GM18520 (cell line): ENCODE data around the gene ARL10.
"Not testable (repeated sequence)": the region's sequence is repeated elsewhere in the genome, so short reads cannot be mapped to it uniquely, and the experiment has no call there.

Source experiments
- ATAC-seq: cut with Tn5 transposase; IDR thresholded peaks from one replicate; pipeline ENCODE4 v1.9.1; 2021; ENCODE audit not compliant: unreplicated experiment

ARL10 gene

DNA sequence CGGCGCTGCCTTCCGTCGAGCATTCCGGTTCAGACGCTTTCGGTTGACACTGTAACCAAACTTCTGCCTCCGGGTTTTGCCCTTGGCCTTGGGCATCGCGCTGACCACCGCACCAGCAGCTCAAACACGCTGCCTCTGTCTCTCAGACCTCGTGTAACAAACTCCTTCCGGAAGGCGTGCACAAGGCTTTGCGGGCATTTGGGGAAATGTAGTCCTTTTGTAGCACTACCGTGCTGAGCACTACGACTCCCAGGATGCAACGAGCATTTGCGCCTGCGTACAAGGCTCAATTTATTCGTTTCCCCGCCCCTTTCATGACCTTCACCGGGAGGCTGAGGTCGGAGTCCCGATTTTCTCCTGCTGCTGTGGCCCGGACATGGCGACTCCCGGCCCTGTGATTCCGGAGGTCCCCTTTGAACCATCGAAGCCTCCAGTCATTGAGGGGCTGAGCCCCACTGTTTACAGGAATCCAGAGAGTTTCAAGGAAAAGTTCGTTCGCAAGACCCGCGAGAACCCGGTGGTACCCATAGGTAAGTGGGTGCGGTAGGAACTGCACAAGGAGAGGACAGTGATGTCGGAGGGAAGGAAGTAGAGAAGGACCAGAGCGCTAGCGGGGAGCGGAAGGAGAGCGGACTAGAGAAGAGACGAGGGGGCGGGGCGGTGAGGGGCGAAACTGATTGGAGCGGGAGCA lies 23.3 kb downstream of the ARL10 start, which contains the start of the genes HIGD2A and NOP16:
Gene HIGD2A, plus strand, starts transcription at position 308 of the 691 bp plus-strand sequence. Its CDS starts 69 bp downstream, at position 377.
Gene NOP16, minus strand, starts transcription at position 155 of the 691 bp plus-strand sequence. Its CDS starts 59 bp downstream, at position 96.
- peak; percentile 87 for ATAC-seq

DNA sequence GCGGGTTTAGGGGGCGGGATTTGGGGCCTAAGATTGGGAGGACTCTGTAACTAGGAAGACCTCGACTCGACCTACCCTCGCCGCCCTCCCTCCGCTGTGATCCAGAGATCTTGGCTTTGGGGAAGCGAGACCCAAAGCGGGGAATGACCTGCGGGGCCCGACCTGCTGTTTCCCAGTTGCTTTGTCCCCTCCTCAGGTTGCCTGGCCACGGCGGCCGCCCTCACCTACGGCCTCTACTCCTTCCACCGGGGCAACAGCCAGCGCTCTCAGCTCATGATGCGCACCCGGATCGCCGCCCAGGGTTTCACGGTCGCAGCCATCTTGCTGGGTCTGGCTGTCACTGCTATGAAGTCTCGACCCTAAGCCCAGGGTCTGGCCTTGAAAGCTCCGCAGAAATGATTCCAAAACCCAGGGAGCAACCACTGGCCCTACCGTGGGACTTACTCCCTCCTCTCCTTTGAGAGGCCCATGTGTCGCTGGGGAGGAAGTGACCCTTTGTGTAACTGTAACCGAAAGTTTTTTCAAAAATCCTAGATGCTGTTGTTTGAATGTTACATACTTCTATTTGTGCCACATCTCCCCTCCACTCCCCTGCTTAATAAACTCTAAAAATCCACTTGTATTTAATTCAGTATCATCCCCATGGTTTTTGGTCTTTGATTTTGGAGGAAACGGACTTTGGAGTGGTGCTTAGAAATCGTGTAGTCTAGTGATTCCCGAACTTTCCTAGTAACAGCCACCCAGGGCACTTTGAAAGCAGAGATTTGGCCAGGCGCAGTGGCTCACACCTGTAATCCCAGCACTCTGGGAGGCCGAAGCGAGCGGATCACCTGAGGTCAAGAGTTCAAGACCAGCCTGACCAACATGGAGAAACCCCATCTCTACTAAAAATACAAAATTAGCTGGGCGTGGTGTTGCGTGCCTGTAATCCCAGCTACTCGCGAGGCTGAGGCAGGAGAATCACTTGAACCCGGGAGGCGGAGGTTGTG lies 24.1 kb downstream of the ARL10 start:
- no peak for ATAC-seq

DNA sequence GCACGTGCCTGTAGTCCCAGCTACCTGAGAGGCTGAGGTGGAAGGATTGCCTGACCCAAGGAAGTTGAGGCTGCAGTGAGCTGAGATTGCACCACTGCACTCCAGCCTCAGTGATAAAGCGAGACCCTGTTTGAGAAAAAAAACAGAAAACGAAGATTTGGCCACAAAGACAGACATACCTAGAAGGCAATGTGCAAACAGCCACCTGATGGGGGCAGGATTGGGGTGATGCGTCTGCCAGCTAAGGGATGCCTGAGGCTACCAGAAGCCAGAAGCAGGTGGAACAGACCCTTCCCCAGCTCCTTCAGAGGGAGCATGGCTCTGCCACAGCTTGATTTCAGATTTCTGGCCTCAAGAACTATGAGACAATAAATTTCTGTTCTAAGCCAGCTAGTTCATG lies 26.2 kb downstream of the ARL10 start:
- no peak for ATAC-seq

DNA sequence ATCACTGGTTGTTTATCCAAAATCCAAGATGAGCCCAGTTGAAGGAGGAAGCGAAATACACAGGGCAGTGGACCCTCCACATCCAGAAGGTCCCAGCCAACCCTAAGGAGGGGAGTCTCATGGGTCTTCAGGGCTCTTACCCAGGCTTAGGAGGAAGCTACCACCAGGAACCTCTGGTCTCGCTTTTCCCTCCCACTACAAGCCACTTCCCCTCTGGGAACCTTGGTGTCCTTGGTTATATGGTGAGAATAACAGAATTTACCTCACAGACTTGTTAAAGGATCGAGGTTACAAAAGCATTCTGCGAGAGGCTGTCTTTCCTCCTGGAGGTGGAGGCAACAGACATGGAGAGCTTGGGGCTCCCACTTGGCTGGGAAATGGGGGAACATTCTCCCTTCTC lies 26.7 kb downstream of the ARL10 start:
- ATAC-seq = no peak

DNA sequence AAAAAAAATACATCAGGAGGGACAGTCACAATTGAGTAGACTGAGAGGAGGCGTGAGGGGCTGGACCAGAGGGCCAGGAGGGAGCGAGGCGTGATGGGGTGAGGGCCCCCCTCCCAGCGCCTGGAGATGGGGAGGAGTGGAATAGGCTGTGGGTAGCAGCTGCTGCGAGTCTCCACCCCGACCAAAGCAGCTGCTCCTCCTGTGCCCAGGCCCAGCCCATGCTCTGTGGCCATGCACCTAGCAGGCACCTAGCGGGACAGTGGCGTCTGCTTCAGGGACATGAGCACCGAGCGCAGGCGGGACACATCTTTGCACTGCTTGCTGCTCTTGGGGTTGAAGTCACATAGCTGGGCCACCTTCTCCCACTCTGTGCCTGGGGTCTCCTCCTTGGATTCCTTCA lies 27.2 kb downstream of the ARL10 start:
- ATAC-seq = no peak

DNA sequence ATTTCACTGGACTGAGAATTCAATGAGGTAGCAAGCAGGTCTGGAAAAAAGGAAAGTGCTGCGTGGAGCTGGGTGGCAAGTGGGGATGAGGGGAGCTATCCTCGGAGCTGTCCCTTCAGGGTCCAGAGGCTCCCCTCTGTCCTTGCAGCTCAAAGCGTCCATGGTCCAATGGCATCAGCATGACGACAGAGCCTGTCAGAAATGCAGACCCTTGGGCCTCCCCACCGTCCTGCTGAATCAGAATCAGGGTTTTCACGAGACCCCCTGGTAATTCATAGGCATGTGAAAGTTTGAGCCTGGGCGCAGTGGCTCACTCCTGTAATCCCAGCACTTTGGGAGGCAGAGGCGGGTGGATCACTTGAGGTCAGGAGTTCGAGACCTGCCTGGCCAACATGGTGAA lies 28.8 kb downstream of the ARL10 start:
- ATAC-seq = no peak

DNA sequence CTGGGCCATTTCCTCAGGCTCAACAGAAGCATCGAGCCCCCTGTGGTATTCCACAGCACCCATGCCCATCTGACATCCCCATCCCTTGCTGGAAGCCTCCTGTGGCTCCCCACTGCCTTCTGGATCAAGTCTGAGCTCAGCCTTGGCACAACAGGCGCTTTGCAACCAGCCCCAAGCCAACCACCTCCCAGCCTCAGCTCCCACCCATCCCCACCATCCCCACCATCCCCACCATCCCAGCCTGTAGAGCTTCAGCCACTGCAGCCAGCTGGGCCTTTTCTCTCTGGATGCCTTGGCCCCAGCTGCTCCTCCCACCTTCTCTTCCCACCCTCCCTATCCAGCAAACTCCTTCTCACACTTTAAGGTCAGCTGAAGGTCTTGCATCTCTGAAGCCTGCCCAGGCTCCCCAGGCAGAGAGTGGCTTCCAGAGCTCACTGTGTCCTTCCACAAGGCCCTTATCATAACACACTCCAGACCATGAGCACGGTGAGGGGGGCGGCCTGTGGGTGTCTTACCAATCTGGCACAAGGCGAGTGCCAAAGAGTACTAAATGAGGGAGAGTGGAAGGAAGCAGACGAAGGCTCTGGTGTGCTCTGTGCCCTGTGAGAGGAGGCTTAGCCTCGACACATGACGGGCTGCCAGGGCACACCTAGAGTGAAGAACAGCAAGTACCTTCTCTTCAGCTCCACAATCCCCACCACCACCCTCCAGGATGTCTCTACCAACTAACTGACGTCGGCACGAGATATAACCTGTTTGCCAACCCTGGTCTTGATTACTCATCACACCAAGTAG lies 29.8 kb downstream of the ARL10 start:
- no peak for ATAC-seq

DNA sequence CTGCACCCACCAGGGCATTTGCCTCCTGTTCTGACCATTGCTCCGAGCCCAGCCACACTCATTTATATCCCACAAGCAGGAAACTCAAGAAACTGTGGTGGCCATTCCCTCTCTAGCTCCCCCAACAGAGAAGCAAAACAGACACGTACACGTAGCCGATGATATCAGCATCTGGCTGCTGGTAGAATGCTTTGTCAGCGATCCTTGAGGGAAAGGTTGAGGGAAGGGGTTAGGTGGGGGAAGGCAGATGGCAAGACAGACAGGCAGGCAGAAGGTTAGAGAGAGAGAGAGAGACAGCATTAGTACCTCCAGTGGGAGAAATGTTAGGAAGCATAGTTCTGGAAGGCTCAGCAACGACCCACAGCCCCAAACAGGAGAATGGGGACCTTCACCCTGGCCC lies 31.0 kb downstream of the ARL10 start:
- ATAC-seq = no peak

DNA sequence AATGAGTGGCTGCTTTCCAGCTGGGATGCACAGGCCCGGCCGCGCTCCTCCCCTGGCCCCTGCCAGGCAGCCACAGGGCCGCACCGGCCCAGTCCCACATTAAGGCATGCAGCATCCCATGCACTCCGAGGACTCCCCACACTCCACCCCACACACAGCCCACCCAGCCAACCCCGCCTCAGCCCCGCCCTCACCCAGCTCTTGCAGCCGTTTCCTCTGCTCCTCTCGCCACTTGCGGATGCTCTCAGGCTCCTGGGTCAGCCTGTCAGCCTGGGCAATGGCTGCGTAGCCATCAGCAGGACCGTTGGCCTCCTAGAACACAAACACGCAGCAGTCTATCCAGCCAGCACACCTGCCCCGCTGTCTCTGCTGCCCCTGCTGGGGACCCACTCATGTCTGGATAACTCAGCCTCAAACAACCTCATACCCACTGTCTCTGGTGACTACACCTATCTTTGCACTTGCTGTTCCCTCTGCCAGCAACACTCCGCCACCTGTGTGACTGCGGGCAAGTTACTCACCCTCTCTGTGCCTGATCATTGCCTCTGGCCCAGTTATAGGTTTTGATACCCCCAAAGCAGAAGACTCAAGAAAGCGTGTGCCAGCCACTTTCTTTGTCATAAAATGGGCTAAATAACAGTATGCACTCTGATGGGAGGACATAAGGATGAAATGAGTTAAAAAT lies 32.6 kb downstream of the ARL10 start:
- no peak for ATAC-seq

DNA sequence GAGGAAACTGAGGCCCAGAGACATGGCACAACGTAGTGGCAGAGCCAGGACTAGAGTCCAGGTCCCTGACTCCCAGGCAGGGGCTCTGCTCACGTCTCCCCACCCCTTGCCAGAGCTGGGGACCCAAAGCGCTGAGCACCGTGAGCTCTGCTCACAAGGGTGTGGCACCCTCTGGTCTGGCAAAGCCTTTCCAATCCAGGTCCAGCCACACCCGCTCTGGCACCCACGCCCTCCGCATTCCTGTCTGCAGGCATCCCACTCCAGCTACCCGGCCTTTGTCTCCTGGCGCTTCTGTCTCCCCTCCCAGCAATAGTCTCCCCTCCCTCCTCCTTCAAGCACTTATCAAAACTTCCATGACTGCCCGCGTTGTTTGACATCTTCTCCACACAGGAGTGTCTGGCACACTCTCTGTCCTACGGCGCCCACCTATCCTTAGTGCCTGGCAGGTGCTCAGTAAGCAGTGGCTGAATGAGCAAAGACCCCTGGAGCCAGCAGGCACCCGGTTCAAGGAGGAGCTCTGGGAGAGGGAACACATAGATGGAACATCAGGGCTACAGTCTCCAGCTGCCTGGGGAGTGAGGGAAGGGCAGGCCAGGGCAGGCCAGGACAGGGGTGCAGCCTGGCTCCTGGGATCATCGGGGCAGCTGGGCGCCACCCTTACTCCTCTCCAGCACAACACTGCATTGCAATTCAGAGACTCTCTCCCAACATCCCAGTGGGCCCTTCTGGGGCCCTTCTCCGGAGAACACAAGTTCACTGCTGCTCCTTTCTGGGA lies 35.3 kb downstream of the ARL10 start:
- ATAC-seq = no peak

DNA sequence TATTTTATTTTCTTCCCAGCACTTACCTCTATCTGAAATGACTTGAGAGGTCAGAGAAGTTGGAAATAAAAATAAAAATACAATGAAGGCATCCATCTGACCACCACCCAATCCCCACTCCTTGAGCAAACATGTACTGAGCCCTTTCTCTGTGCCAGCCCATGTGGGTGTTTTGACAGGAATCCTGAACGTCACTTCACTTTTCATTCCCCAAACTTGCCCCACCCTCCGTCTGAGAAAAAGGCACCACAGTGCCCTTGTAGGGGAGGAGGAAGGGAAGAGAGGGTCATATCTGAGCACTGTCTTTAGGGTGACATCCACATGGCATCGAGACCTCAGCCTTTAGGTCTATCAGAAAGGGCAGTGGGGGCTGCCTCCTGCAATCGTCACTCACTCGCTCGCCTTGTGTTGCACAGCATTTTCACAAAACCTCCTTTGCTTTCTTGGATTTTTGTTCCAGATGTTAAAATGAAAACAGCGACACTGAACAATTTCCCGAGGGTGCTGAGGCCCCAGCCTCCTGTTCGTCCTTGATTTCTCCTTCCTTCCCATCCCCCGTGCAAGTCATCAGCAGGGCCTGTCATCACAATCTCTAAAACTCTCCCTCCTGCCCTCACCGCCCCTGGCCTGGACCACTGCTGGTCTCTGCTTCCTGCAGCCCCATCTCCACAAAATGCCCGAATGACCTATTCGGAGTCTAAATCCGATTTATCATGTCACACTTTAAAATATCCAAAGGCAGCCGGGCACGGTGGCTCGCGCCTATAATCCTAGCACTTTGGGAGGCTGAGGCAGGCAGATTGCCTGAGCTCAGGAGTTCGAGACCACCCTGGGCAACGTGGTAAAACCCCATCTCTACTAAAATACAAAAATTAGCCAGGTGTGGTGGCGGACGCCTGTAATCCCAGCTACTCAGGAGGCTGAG lies 36.3 kb downstream of the ARL10 start:
- no peak for ATAC-seq

DNA sequence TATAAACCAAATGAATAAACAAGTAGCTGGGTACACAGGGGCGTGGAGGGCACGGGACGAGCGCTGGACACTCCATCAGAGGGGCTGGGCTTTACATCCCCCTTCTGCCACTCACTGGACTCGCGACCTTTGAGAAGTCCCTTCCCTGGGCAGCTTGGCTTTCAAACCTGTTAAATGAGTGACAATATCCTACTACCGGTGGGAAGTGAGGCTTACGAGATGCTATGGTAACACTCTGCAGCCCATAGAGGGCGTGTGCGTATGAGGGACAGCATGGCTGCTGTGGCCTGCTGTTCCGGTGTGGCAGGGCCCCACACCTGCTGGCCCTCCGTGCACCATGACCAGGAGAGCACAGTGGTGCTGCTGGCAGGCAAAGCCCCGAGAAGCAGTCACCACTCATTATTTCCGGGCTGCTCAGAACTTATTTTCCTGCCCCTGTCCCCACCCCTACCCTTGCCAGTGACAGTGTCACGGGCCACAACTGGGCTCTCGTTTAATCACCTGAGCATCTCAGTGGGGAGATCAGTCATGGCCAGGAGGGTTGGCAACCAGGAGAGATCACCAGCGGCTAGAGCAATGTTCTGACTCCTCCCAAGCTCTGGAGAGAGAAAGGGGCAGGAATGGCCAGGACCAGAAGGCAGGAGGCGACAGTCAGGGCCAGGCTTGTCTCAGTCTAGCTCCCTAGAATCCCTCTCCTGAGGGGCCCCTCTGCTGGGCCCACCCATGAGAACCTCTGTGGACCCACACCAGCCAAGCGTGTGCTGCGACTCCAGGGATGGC lies 40.6 kb downstream of the ARL10 start:
- no peak for ATAC-seq

DNA sequence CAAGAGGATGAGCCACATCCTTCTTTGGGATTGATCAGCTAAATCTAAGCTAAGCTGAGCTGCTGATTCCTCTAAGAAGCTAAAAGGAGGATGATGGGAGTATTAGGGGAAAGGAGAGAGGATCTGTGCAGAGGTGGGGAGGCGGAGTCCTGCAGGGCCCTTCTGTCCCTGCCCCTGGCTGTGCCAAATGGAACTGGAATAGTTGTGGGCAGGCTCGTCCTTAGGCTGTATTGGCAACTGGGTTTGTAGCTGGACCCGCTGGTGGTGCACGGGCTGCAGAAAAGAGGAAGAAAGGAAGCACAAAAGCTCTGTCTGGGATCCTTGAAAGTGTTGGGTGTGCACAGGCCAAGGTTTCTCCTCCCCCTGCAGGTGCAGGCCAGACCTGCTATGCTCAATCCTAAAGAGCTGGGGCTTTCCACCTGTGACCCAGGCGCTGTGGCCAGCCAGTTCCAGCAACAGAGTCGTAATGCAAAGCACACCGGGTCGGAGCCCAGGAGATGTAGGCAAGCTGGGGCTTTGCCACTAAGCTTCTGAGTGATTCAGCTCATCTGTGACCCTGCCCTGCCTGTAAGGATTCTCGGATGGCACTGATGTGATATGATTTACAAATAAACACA lies 41.3 kb downstream of the ARL10 start:
- no peak for ATAC-seq

DNA sequence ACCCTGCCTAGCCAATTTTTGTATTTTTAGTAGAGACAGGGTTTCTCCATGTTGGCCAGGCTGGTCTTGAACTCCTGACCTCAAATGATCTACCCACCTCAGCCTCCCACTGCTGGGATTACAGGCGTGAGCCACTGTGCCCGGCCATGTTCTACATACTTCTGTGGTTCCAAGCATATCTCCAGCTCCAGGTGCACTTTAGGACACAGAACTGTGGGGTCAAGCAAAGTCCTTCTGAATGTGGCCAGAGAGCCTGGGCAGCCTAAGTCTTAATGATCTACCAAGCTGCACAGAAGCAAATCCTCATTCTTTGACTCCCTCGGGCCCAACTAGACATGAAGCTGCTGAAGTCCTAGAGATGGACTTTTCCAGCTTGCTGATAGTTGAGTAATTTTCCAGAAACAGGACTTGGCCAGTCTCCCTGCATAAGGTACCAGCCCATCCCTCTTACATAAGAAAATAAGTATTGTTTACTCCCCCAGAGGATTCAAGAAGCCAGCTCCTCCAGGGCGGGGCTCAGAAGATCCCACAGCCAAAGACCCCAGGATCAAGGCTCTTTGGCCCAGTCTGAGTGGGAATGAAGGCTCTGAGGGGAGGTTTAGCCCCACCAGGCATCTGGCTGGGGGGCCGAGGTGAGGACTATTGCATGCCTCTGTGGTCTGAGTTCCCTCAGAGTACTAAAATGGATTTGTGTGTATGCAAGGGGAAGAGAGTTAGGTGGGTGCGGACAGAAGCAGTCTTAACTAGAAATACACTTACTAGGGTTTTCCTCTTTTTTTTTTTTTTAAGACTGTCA lies 42.4 kb downstream of the ARL10 start:
- ATAC-seq = no peak

DNA sequence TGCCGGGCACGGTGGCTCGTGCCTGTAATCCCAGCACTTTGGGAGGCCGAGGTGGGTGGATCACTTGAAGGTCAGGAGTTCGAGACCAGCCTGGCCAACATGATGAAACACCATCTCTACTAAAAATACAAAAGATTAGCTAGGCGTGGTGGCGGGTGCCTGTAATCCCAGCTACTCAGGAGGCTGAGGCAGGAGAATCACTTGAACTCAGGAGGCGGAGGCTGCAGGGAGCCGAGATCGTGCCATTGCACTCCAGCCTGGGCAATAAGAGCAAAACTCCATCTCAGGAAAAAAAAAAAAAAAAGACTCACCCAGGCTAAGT lies 42.9 kb downstream of the ARL10 start:
- ATAC-seq = not testable (repeated sequence)

DNA sequence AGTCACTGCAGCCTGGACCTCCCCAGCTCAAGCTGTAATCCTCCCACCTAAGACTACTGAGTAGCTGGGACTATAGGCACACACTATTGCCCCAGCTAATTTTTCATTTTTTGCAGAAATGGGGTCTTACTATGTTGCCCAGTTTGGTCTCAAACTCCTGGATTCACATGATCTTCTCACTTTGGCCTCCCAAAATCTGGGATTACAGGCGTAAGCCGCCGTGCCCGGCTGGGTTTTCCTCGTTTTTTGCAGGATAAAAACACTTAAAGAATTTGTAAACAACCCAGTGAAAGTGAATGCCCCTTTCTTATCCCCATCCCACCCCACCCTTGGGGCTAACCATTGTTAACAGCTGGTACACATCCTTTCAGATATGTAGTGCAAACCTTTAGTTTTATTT lies 43.3 kb downstream of the ARL10 start:
- no peak for ATAC-seq

DNA sequence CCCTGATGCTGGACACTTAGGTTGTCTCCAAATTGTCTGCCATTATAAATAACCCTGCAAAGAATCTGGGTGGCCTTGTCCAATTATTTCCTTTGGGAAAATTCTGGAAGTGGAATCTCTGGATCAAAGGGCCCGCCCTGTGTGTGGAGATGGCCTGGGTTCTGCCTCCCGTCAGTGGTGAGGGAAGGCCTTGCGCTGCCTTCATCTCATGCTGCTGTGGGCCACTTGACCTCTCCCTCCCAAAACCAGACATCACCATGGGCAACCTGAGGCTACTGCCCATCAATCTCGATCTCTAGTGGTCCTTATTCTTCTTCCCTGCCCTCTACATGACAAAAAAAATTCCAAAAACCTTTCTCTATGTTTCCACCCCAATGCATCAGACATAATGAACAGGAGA lies 44.5 kb downstream of the ARL10 start:
- no peak for ATAC-seq
